ENCODE results near the gene GALNT10. TPM values are rescaled to one million over a fixed set of nuclear protein-coding genes. Genes with fewer than 3 reads are reported as not detected.

Gene GALNT10
- total RNA-seq, 1 experiment from 2014 or later, result 32.3 TPM

DNA sequence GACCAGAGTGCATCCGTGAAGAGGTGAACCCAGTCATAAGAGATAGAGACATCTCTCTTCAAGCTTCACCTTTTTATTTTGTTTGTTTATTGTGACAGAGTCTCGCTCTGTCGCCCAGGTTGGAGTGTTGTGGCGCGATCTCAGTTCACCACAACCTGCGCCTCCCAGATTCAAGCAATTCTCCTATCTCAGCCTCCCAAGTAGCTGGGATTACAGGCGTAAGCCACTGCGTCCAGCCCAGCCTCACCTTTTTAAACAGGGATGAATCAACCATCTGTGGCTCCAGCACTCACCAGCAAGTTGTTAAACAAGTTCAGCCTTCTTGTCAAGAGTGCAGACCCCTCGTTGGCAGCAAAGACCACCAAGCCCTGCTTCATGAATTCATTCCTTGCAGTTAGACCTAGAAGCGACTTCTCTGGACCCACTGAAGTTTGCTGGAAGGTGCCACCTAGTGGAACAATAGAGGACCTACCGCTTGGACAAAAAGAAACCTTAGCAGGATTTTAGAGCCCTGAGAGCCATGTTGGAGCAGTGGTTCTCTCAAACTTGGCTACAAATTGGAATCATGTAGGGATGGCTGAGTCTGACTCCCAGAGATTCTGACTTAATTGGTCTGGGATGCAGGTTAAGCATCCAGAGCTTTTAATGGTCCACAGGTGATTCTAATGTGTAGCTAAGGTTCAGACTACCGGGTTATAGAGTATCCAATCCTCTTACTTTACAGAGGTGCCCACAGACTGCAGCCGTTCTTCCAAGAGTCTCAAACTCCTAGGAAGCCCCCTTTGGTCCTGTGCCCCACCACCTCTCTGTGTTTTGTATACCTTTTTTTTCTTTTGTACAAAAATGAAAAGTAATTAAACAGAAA lies 10.5 kb upstream of the GALNT10 start:
- peak; percentile 66 for DNase-seq (ENCODE audit: low spot score)

- DNase-seq (ENCODE audit: low spot score), result no peak
Measured at GRCh38 chr5:154181161-154181560, 9.4 kb upstream of the GALNT10 start.

DNA sequence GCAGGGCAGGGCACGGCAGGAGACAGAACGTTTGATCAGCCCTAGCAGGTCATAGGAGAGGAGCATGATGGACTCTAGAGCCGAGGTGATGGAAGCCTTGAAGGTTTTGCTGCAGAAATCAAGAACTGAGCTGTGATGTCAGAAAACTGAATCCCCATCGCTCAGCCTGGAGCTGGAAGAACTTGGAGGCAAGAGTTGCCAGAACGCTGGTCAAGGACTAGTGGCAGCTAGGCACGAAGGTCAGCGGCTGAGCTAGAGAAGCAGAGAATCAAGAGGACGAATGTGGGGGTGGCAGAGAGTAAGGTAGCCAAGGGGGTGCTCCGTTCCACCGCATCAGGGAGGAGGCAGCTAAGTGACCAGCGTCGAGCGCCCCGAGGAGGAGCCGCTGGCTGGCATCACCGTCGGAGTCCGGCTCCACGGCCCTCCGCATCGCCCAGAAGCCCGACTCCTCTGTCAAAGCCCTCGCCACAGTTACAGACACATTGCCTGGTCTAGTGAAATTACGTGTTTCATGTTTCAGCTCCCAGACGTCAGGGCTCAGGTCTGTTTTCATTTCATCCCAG lies 1.2 kb upstream of the GALNT10 start:
- DNase-seq (ENCODE audit: low spot score), result no peak

DNA sequence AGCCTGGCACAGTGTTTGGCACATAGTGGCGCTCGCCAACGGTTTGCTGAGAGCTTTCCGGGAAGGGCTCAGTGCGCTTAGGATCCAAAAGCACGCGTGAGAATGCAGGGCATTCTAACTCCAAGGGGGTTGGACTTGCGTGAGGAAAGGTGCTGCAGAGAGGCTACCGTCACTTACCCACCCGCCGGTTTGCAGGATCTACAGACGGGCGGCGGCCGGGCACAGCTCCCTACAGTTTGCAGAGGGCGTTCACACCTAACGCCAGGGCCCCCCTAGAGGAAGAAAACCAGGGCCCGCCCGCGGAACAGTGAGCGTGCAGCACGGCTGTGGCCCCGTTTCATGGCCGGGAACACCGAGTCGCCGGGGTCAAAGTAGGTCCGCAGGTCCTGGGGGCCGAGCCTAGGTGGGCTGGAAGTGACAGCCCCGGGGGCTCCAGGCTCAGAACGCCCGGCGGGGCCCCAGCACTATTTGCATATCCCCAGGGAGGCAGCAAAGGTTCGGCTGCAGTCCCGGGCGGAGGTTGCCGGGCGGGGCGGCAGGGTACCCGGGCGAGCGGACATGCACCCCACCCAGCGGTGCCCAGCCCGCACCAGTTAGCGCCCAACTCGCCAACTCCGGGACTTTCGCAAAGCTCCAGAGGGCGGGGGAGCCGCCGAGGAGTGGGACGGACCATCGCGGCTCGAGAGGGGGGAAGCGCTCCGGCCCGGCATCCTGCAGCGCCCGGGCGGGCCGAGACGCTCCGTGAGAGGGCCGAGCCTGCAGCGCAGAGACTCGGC lies 526 bp upstream of the GALNT10 start:
- peak; percentile 69 for DNase-seq (ENCODE audit: low spot score)

DNA sequence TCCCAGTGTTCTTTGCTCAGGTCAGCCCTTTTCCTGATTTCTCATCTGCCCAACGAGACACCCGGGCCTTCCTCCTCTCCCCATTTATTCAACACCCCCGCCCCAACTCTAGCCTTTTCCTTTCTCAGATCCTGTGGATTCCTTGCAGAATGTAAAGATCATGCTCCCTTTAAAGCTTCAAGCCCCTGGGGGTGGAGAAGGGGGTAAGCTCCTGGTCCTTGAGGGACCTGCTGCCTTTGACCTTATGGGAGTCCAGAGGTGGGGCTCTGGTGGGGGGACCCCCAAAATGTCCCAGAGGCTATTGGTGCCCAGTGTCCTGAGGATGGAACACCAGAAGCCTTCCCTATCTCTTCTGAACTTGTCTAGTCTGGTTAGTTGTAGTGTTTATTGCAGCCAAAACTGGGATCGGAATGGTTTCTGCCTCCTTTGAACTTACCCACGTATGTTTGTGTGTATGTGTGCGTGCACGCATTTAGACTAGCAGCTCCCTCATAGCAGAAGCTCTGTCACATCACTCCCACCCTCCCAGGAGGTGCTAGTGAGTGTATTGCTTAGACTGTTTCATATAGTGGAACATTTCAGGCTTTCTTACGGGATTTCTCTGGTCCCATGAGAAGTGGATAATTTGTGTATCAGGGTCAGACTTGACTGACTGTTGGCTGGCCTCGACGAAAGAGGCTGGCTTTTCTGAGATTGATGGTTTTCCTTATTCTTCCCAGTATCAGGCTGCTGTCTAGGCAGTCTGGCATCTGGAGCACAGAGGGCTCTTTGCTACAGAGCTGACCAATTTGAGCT lies 1.1 kb downstream of the GALNT10 start:
- no peak for DNase-seq (ENCODE audit: low spot score)

- DNase-seq (ENCODE audit: low spot score), result no peak
Measured at GRCh38 chr5:154193283-154193682, 2.8 kb downstream of the GALNT10 start.

- DNase-seq (ENCODE audit: low spot score), result no peak
Measured at GRCh38 chr5:154193701-154194121, 3.2 kb downstream of the GALNT10 start.

DNA sequence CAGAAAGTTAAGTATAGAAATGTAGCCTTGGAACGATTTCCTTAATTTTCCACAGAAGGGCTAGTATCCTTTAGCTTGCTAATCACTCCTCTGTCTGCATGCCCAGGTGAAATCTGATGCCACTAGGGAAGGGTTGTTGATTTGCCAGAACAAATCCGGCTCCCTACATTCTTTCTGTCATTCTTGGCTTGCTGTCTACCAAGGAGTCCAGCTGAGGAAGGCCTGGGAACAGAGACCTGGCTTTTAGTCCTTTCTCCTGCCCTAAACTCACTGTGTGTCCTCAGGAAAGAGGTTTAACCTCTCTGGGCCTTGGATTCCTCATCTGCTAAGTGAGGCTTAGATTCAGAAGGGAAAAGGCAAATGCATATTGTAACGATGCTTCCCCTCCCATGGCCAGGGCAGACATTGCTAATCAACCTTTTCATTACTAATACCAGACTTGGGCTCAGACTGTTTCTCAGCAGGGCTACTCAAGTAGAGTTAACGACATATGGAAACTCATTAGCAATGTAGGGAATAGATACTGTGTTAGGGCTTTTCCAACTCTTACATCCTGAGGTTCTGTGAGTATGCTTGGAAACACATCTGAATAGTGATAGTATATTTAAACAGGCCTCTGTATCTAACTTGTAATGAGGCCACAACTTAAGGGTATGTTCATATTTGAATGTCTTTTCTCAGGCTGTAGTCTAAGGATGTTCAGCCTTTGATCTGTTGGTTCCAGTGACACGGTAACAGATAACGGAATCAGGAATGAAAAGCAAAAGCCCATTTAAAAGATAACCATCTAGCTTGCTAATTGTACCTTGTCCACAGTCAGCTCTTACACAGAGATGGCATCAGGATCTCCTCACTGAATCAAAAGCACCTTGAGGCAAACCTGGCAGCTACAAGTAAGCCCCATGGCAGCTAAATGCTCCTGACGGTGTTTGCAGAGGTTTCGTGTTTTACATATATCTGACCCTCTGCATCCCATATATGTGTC lies 4.1 kb downstream of the GALNT10 start:
- peak; percentile 35 for DNase-seq (ENCODE audit: low spot score)

DNA sequence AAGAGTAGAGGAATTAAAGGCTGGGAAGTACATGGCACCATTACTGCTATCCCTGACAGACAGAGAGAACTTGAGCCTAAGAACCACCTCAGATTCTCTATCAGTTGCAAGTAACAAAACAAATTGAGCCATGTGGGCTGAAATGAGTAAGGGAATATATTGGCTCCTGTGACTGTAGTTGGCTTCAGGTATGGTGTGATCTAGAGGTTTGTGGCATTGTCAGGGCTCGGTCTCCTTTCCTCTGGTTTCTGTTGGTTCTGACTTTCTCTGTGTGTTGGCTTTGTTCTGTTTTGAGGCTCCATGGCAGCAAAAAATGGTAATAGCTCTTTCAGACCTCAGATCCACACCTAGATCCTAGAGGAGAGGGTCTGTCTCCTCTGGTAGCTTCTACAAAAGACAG lies 5.7 kb downstream of the GALNT10 start:
- no peak for DNase-seq (ENCODE audit: low spot score)

DNA sequence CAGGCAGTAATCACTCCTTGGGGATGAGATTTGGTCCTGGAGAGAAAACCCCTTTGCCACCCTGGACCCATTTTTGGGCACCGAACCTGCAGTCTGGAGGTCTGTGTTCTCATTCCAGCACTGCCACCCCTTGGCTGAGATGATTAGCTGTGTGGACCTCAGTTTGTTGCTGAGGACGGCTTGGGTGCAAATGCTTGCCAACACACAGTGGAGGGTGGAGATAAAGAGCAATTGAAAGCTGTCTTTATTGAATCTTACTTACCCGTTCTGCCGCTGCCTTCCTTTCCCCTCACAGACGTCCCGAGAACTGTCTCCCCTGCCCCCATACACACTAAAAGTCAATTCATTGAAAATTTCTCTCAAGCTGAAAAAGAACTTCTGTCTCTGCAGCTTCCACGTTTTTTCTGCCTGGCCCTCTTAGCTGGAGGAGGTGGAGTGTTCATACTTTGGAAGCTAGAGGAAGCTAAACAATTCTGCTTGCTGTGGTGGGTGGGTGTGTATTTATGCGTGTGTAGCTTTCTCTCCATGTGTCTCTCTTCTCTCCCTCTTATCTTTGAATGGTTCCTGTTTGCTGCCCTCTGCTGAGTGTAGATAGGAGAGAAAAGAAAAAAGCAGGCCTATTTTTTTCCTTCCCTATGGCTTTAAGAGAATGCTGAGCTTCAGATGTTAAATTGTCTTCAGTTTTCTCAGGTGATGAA lies 6.6 kb downstream of the GALNT10 start:
- peak; percentile 50 for DNase-seq (ENCODE audit: low spot score)

DNA sequence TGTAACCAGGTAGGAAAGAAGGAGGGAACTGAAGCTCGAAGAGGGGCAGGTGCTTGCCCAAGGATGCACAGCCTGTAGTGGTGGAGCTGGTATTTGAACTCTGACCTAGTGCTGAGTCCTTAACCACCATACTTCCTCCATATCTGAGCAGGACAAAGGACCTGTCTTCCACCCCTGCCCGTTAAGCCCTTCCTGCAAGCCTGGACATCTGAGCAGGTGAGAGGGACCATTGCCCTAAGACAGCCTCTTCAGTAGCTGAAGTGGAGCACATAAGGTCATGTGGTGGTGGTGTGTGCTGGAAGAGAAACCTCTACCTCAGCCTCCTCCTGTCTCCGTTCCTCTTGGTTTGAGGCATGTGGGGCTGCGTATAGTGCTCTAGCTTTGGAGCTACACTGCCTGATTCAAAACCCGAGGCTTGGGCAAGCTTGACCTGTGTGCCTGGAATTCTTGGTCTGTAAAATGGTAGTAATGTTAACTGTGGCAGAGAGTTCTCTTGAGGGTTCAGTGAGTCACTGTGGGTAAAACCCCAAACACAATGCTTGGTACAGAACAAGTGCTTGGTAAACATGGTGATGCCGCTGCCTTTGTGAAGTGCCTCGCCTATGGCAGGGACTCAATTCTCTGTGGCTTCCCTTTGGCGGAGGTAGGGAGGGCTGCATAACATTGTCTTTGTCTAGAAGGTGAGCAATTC lies 7.4 kb downstream of the GALNT10 start:
- DNase-seq (ENCODE audit: low spot score), result peak; percentile 82

GRCh38 chr5:154198611-154199230 lies 8.2 kb downstream of the GALNT10 start:
- DNase-seq (ENCODE audit: low spot score), result peak; percentile 82

- DNase-seq (ENCODE audit: low spot score), result no peak
Measured at GRCh38 chr5:154199263-154199662, 8.7 kb downstream of the GALNT10 start.

DNA sequence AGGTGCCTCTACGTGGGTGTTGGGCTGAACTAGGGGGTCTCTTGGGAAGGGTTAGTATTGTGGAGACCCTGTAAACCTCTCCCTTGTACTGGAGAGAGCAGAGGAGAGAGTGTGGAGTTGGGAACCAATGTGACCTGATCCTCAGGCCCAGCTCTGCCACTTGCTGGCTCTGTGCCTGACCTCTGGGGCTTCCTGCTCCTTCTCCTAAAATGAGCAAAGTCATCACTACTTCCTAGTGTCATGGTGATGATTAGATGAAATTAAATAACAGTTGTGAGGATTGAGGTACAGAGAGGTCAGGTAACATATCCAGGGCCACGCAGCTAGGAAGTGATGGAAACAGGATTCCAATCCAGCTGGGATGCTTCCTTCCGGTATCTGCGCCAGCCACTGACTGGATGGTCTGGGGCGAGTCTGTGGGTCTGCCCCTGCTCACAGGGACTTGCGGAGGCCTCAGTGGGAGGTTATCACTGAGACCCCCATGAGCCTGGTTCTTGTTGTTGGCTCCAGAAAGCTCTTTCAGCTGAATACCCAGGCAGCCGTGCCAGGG lies 9.2 kb downstream of the GALNT10 start:
- DNase-seq (ENCODE audit: low spot score), result no peak

DNA sequence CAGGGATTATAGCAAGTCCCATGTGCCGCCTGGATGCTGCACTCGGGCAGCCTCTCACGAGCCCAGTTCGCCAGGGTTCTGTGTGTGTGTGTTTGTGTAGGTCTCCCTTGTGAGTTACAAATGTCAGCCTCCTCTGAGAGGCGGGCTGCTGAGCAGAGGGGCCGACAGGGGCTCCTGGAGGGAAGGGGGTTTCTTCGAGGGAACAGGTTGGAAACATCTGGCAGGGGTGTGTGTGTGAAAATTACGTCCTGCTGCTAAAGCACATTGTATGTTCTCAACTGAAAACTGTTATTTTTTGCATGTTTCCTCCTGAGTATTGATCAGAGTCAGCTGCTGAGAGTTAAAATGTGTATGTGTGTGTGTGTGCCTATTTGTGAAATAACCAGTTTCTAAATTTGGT lies 9.7 kb downstream of the GALNT10 start:
- DNase-seq (ENCODE audit: low spot score), result no peak

DNA sequence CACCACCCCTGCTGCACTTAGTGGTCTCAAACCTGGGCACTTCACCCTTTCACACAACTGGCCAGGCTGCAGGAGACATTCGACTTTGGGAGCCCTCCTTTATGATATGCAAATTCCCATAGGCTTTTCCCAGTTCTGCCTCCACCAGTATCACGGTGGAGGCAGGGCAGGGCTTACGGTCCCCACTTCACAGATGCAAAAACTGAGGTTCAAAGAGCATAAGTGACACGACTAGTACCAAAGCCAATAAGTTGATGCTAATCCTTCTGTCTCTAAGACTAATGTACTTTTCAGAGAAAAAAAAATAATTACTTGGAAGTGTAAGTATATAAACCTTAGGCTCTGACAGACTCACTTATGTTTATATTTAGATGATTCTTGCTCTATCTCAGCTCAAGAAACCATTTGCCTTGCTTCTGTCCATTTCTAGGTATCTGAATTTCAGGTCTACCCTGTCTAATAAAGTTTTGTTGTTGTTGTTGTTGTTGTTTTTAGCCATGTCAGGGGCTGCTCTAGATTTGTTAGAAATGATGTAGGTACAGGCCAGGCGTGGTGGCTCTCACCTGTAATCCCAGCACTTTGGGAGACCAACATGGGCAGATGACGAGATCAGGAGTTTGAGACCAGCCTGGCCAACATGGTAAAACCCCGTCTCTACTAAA lies 10.7 kb downstream of the GALNT10 start:
- DNase-seq (ENCODE audit: low spot score), result no peak

DNA sequence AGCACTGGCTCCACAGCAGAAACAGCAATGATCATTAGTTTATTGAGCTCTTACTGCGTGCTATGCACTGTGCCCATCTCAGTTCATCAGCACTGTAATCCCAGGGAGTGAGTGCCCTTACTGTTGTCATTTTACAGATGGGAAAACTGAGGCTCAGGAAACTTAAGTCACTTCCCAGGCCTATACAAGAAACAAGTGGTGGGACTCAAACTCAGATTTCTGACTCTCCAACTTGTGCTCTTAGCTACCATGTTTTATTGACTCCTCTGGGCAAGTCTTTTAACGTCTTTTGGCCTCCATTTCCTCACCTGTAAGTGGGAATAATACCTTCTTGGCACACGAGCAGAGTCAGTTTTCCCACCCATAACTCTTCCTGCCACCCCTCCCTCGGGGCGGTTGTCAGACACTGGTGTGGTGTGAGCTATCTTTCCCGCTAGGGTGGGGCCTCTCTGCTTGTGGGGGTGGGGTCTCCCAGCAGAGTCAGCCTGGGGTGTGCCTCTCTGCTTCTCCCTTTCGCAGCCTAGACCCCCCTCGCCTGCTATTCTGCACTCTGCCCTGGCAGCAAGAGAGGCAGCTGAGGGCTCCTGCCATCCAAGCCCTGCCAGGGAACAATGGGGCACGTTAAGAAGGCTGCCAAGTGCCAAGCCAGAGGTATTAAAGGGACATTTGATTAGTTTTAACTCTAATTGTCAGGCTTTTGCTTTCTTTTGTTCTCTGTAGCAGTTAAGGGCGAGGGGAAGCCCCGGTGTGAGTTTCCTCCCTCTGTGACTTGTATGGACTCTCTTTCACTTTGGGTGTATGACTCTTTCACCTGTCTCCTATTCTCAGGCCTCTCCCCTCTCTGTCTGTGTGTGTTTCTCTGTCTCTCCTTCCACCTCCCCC lies 12.1 kb downstream of the GALNT10 start:
- DNase-seq (ENCODE audit: low spot score), result no peak
